SK-N-SH (cell line): ENCODE data around the gene GCLM. TPM values are rescaled to one million over a fixed set of nuclear protein-coding genes. Genes with fewer than 3 reads are reported as not detected.

Experiments
- CTCF ChIA-PET: fragments of 300-600, 350-600 bp; formaldehyde crosslinking; extraction: SDS; loops from one replicate; lab custom pipeline; 2021; lab: Yijun Ruan, JAX
- POLR2A ChIA-PET: fragments of 350-600 bp; sonication (Branson Sonifier 250); formaldehyde crosslinking; extraction: SDS; loops from one replicate; lab custom pipeline; 2020; ENCODE audit warnings: antibody characterized with exemption, inconsistent platforms; lab: Yijun Ruan, JAX
- DNase-seq: peaks from one replicate; pipeline ENCODE4 v3.0.0; 2012
- H2AFZ ChIP-seq: fragments of 200-600 bp; sonication (generic); 2 replicates; pipeline ENCODE4 v1.8.1; 2016; ENCODE audit warnings: antibody characterized with exemption, mild to moderate bottlenecking, low read depth
- H3F3A ChIP-seq: fragments of 200-600 bp; sonication (generic); replicated peaks from 2 replicates; pipeline ENCODE3; 2016; ENCODE audit warnings: antibody characterized with exemption, mild to moderate bottlenecking; ENCODE audit not compliant: insufficient read depth
- H3K27ac ChIP-seq, 2 experiments: fragments of 200-500 bp in 1 of 2; fragments of 200-600 bp in 1 of 2; sonication (Bioruptor generic) in 1 of 2; sonication (generic), shearing (Covaris generic) in 1 of 2; 2 replicates each; pipeline versions ENCODE4 v1.5.1 to v1.6.1; 2014 to 2016; ENCODE audit warnings: low read depth in 2 of 2, inconsistent platforms in 1 of 2, low read length in 1 of 2, mild to moderate bottlenecking in 1 of 2, mixed read lengths in 1 of 2
- H3K27me3 ChIP-seq: fragments of 200-600 bp; sonication (generic), shearing (Covaris generic); 2 replicates; pipeline ENCODE4 v1.6.1; 2016; ENCODE audit warnings: mixed run types; ENCODE audit not compliant: insufficient read depth
- H3K36me3 ChIP-seq, 2 experiments: fragments of 200-500 bp in 1 of 2; fragments of 200-600 bp in 1 of 2; sonication (Bioruptor generic) in 1 of 2; sonication (generic) in 1 of 2; replicated peaks in 1 of 2; 2 replicates each; pipeline versions ENCODE3 to v1.5.1; 2014 to 2016; ENCODE audit warnings: low read length in 1 of 2, mild to moderate bottlenecking in 1 of 2; ENCODE audit not compliant: insufficient read depth in 2 of 2, control insufficient read depth in 1 of 2
- H3K4me1 ChIP-seq, 2 experiments: fragments of 200-500 bp in 1 of 2; fragments of 200-600 bp in 1 of 2; sonication (Bioruptor generic) in 1 of 2; sonication (generic), shearing (Covaris generic) in 1 of 2; 2 replicates each; pipeline versions ENCODE4 v1.5.1 to v1.6.1; 2014 to 2016; ENCODE audit warnings: low read depth in 1 of 2, low read length in 1 of 2, mixed run types in 1 of 2; ENCODE audit not compliant: insufficient read depth in 2 of 2, control insufficient read depth in 1 of 2
- H3K4me2 ChIP-seq: fragments of 200-600 bp; sonication (generic), shearing (Covaris generic); 2 replicates; pipeline ENCODE4 v1.6.1; 2017; ENCODE audit warnings: mixed run types
- H3K4me3 ChIP-seq, 2 experiments: fragments of 200-500 bp in 1 of 2; fragments of 200-600 bp in 1 of 2; sonication (Bioruptor generic) in 1 of 2; sonication (generic), shearing (Covaris generic) in 1 of 2; 2 replicates each; pipeline versions ENCODE4 v1.5.1 to v1.8.1; 2014 to 2016; ENCODE audit warnings: low read depth in 2 of 2, inconsistent platforms in 1 of 2, low read length in 1 of 2, mild to moderate bottlenecking in 1 of 2, mixed read lengths in 1 of 2, moderate library complexity in 1 of 2
- H3K79me2 ChIP-seq: fragments of 200-600 bp; sonication (generic); 2 replicates; pipeline ENCODE4 v1.8.1; 2017; ENCODE audit warnings: mild to moderate bottlenecking; ENCODE audit not compliant: insufficient read depth
- H3K9ac ChIP-seq: fragments of 200-600 bp; sonication (generic); 2 replicates; pipeline ENCODE4 v1.6.1; 2017; ENCODE audit warnings: mixed run types
- H3K9me2 ChIP-seq: fragments of 200-600 bp; sonication (generic); 2 replicates; pipeline ENCODE4 v1.6.1; 2017; ENCODE audit warnings: mixed run types
- H3K9me3 ChIP-seq: fragments of 200-600 bp; sonication (generic); 2 replicates; pipeline ENCODE4 v1.6.1; 2017; ENCODE audit warnings: mixed run types, mild to moderate bottlenecking, moderate library complexity
- H4K20me1 ChIP-seq: fragments of 200-600 bp; sonication (generic); 2 replicates; pipeline ENCODE4 v1.6.1; 2017; ENCODE audit warnings: mild to moderate bottlenecking, mixed run types; ENCODE audit not compliant: insufficient read depth
- CHD2 ChIP-seq: fragments of 150-350 bp; IDR thresholded peaks from 2 replicates; pipeline ENCODE4 v1.6.1; 2018; ENCODE audit warnings: low read length; ENCODE audit not compliant: partially characterized antibody
- ELF1 ChIP-seq: IDR thresholded peaks from 2 replicates; pipeline ENCODE4 v1.4.0; 2012
- EP300 ChIP-seq, 2 experiments: IDR thresholded peaks; 2 replicates each; pipeline versions ENCODE4 v1.4.0 to v1.6.1; 2012; ENCODE audit warnings: borderline replicate concordance in 1 of 2, low read depth in 1 of 2, low read length in 1 of 2
- EZH2phosphoT487 ChIP-seq: fragments of 200-600 bp; sonication (generic); IDR thresholded peaks from 2 replicates; pipeline ENCODE4 v1.6.1; 2017; ENCODE audit warnings: low read depth, mixed run types, mild to moderate bottlenecking, antibody characterized with exemption, moderate library complexity, borderline replicate concordance
- FOXJ3 ChIP-seq: sonication (generic); formaldehyde crosslinking; IDR thresholded peaks from 2 replicates; pipeline ENCODE4 v1.5.1; 2020; ENCODE audit warnings: mild to moderate bottlenecking, missing genetic modification reagents
- FOXM1 ChIP-seq: IDR thresholded peaks from 2 replicates; pipeline ENCODE4 v1.4.0; 2012; ENCODE audit warnings: low read depth, mild to moderate bottlenecking
- JUND ChIP-seq: IDR thresholded peaks from 2 replicates; pipeline ENCODE4 v1.4.0; 2012
- MAX ChIP-seq: IDR thresholded peaks from 2 replicates; pipeline ENCODE4 v1.4.0; 2012; ENCODE audit warnings: low read depth
- MXI1 ChIP-seq: IDR thresholded peaks from 2 replicates; pipeline ENCODE4 v1.6.1; 2012; ENCODE audit warnings: mild to moderate bottlenecking, low read depth, low read length, improper control_type of control experiment
- NRF1 ChIP-seq: IDR thresholded peaks from 2 replicates; pipeline ENCODE4 v1.6.1; 2012; ENCODE audit warnings: low read depth, mild to moderate bottlenecking, low read length
- PBX3 ChIP-seq: IDR thresholded peaks from 2 replicates; pipeline ENCODE4; 2012
- POLR2AphosphoS5 ChIP-seq: IDR thresholded peaks from 2 replicates; pipeline ENCODE4 v1.6.1; 2012; ENCODE audit warnings: low read depth, low read length
- RAD21 ChIP-seq: IDR thresholded peaks from 2 replicates; pipeline ENCODE4 v1.6.1; 2012; ENCODE audit warnings: mild to moderate bottlenecking, low read length
- REST ChIP-seq: IDR thresholded peaks from 2 replicates; pipeline ENCODE4 v1.6.1; 2012; ENCODE audit warnings: mild to moderate bottlenecking, low read depth, low read length, moderate library complexity
- SIN3A ChIP-seq: IDR thresholded peaks from 2 replicates; pipeline ENCODE4 v1.6.1; 2012; ENCODE audit warnings: low read depth, mild to moderate bottlenecking, low read length, moderate library complexity, borderline replicate concordance
- SMC3 ChIP-seq: IDR thresholded peaks from 2 replicates; pipeline ENCODE4 v1.6.1; 2012; ENCODE audit warnings: low read depth, low read length, improper control_type of control experiment
- TCF12 ChIP-seq: IDR thresholded peaks from 2 replicates; pipeline ENCODE4 v1.4.0; 2012
- TEAD4 ChIP-seq: IDR thresholded peaks from 2 replicates; pipeline ENCODE4 v1.4.0; 2012; ENCODE audit warnings: mild to moderate bottlenecking, borderline replicate concordance; ENCODE audit not compliant: insufficient read depth
- YY1 ChIP-seq: IDR thresholded peaks from 2 replicates; pipeline ENCODE4 v1.4.0; 2012; ENCODE audit warnings: low read depth, mild to moderate bottlenecking
- WGBS: methylation state at CpG from one replicate; pipeline ENCODE4 v1.1.6; 2017; ENCODE audit warnings: low lambda C conversion rate; 5-methylcytosine and 5-hydroxymethylcytosine counted together
- polyA plus RNA-seq, 3 experiments: library from polyadenylated mRNA; depleted of rRNA; stranded (reverse); fragments of >200 nt; gene quantifications; 2 replicates each; pipeline ENCODE4 v1.2.3, GENCODE V29; 2012

Gene GCLM
- polyA plus RNA-seq, 1 of the 3 experiments (the other 2 are of a cell fraction): 9.4 TPM

- DNase-seq: no peak
- Histone ChIP-seq H3K9me3 (no peaks in the 10 kb centered on the region), H2AFZ (no peak overlapping the region), H3K79me2 (no peaks in the 10 kb centered on the region), H3K27ac (no peak overlapping the region), H3K4me1 (no peaks in the 10 kb centered on the region), H3K27me3 (no peaks in the 10 kb centered on the region), H3K4me2 (no peak overlapping the region), H3K9ac (no peak overlapping the region), H3K4me3 (no peak overlapping the region), H3K36me3 (no peaks in the 10 kb centered on the region), H3F3A (no peaks in the 10 kb centered on the region), H4K20me1 (no peaks in the 10 kb centered on the region), H3K9me2 (no peaks in the 10 kb centered on the region)
- WGBS: 32% methylated on average over 1 of the region's 1 CpG
- POLR2A ChIA-PET: no interaction called here
- no peak for TF ChIP-seq YY1
- TF ChIP-seq CHD2: no peak
- TF ChIP-seq TEAD4: no peak
- TF ChIP-seq JUND: no peak
- no peak for TF ChIP-seq REST
- no peak for TF ChIP-seq EZH2phosphoT487
- TF ChIP-seq POLR2AphosphoS5: no peak
- no peak for TF ChIP-seq MXI1
- no peak for TF ChIP-seq MAX
- TF ChIP-seq SMC3: no peak
- TF ChIP-seq PBX3: no peak
- TF ChIP-seq NRF1: no peak
- TF ChIP-seq RAD21: no peak
- no peak for TF ChIP-seq ELF1
- CTCF ChIA-PET: no interaction called here
Measured at GRCh38 chr1:93919780-93920179, 10.6 kb upstream of the GCLM start.

- Histone ChIP-seq H3K27me3 (no peaks in the 10 kb centered on the region), H3K9me2 (no peaks in the 10 kb centered on the region), H3K4me2 (no peak overlapping the region), H3K4me1 (no peaks in the 10 kb centered on the region), H3F3A (no peaks in the 10 kb centered on the region), H3K4me3 (no peak overlapping the region), H4K20me1 (no peaks in the 10 kb centered on the region), H3K9me3 (no peaks in the 10 kb centered on the region), H3K9ac (no peak overlapping the region), H3K27ac (no peak overlapping the region), H2AFZ (no peak overlapping the region), H3K79me2 (no peaks in the 10 kb centered on the region), H3K36me3 (no peaks in the 10 kb centered on the region)
- 68% methylated on average over 10 of the region's 10 CpGs for WGBS
- no peak for DNase-seq
- CTCF ChIA-PET: interaction anchor here (1.8 kb wide), 1 partner anchor 109 kb away, joined by 4 read pairs; no protein-coding TSS in a partner anchor
- POLR2A ChIA-PET: no interaction called here
- TF ChIP-seq FOXM1: no peak
- TF ChIP-seq PBX3: no peak
- TF ChIP-seq EZH2phosphoT487: no peak
- no peak for TF ChIP-seq TCF12
- no peak for TF ChIP-seq REST
- TF ChIP-seq FOXJ3: no peak
- no peak for TF ChIP-seq MAX
- TF ChIP-seq SIN3A: no peak
- no peak for TF ChIP-seq EP300 (IDR thresholded peaks at IDR 0.05; ENCODE audit: borderline replicate concordance in 1 of 2, low read depth in 1 of 2, low read length in 1 of 2)
Measured at GRCh38 chr1:93917302-93917701, 8.1 kb upstream of the GCLM start.
